PC-3 (cell line): Measurements from ENCODE around the gene PTK6. TPM values are rescaled to one million over a fixed set of nuclear protein-coding genes. Genes with fewer than 3 reads are reported as not detected.

Experiments
- ATAC-seq: fragments of 200-7000 bp; cut with Tn5 transposase; 2 replicates; pipeline ENCODE4 v1.9.1; 2020; ENCODE audit warnings: mild to moderate bottlenecking, moderate library complexity
- BruUV-seq: library from RNA; stranded (reverse); fragments of 400-500 nt; replicated peaks from 2 replicates; lab custom pipeline; 2021; lab: Mats Ljungman, UMichigan
- CTCF ChIA-PET: fragments of 300-600 bp; sonication (Branson Sonifier 250); formaldehyde crosslinking; loops from one replicate; lab custom pipeline; 2022; ENCODE audit warnings: antibody characterized with exemption; lab: Charles Lee
- POLR2A ChIA-PET: fragments of 300-600 bp; sonication (Branson Sonifier 250); formaldehyde crosslinking; loops from one replicate; lab custom pipeline; 2022; ENCODE audit warnings: antibody characterized with exemption; ENCODE audit not compliant: unreplicated experiment; lab: Charles Lee
- DNase-seq: peaks from one replicate; pipeline ENCODE4 v3.0.0-alpha.2; 2015
- H2AFZ ChIP-seq: fragments of 300-600 bp; sonication (generic); 2 replicates; pipeline ENCODE4 v1.6.0; 2016; ENCODE audit warnings: antibody characterized with exemption, low read length
- H3F3A ChIP-seq: fragments of 300-600 bp; sonication (generic); one replicate; pipeline ENCODE4 v1.6.0; 2017; ENCODE audit warnings: antibody characterized with exemption, low read length, control low read depth, mild to moderate bottlenecking; ENCODE audit not compliant: unreplicated experiment
- H3K27ac ChIP-seq: fragments of 300-600 bp; sonication (generic); 2 replicates; pipeline ENCODE4 v1.5.1; 2016; ENCODE audit warnings: mild to moderate bottlenecking, low read length
- H3K27me3 ChIP-seq: fragments of 300-600 bp; sonication (generic); 2 replicates; pipeline ENCODE4 v1.6.1; 2016; ENCODE audit warnings: low read length, mixed read lengths
- H3K36me3 ChIP-seq: fragments of 300-600 bp; sonication (generic); 2 replicates; pipeline ENCODE4 v1.6.1; 2016; ENCODE audit warnings: low read depth, mixed run types, low read length, mixed read lengths
- H3K4me1 ChIP-seq: fragments of 300-600 bp; sonication (generic); 2 replicates; pipeline ENCODE4 v1.5.1; 2016; ENCODE audit warnings: low read length; ENCODE audit not compliant: insufficient read depth
- H3K4me2 ChIP-seq: fragments of 300-600 bp; sonication (generic); 2 replicates; pipeline ENCODE4 v1.6.0; 2016; ENCODE audit warnings: low read length
- H3K4me3 ChIP-seq: fragments of 300-600 bp; sonication (generic); 2 replicates; pipeline ENCODE4 v1.5.1; 2016; ENCODE audit warnings: mild to moderate bottlenecking, low read length, mixed read lengths
- H3K79me2 ChIP-seq: fragments of 300-600 bp; sonication (generic); 2 replicates; pipeline ENCODE4 v1.6.1; 2017; ENCODE audit warnings: low read length, mixed read lengths
- H3K9ac ChIP-seq: fragments of 300-600 bp; sonication (generic); 2 replicates; pipeline ENCODE4 v1.6.0; 2016; ENCODE audit warnings: mild to moderate bottlenecking, low read length
- H3K9me2 ChIP-seq: fragments of 300-600 bp; sonication (generic); replicated peaks from 2 replicates; pipeline ENCODE4 v1.6.1; 2016; ENCODE audit warnings: mixed run types, low read length, mixed read lengths
- H3K9me3 ChIP-seq: fragments of 300-600 bp; sonication (generic); 2 replicates; pipeline ENCODE4 v1.6.1; 2016; ENCODE audit warnings: low read length, mixed read lengths
- H4K20me1 ChIP-seq: fragments of 300-600 bp; sonication (generic); 2 replicates; pipeline ENCODE4 v1.6.1; 2016; ENCODE audit warnings: low read length, mixed read lengths
- EZH2 ChIP-seq: fragments of 300-600 bp; sonication (generic); IDR thresholded peaks from one replicate; pipeline ENCODE4 v1.6.1; 2017; ENCODE audit warnings: antibody characterized with exemption, mild to moderate bottlenecking, low read length; ENCODE audit not compliant: unreplicated experiment
- EZH2phosphoT487 ChIP-seq: fragments of 300-600 bp; sonication (generic); IDR thresholded peaks from 2 replicates; pipeline ENCODE4 v1.6.1; 2018; ENCODE audit warnings: mild to moderate bottlenecking, antibody characterized with exemption, low read length, borderline replicate concordance
- intact Hi-C: fragments of 100-400 bp; cut with micrococcal nuclease; formaldehyde crosslinking; loops from 2 replicates; pipeline ENCODE4 v1.9.0; 2023
- total RNA-seq: library from RNA; depleted of rRNA; stranded (reverse); fragments of >200 nt; gene quantifications from 2 replicates; pipeline ENCODE4 v1.2.3, GENCODE V29; 2014
- TF ChIP-seq, protein P1 (sequence below): fragments of 300-600 bp; sonication (generic); conservative IDR thresholded peaks from 2 replicates; pipeline ENCODE4 v1.5.1; 2017; ENCODE audit warnings: antibody characterized with exemption, low read depth, mild to moderate bottlenecking, low read length

PTK6 gene
- total RNA-seq, 1 experiment from 2014 or later = 11.1 TPM

DNA sequence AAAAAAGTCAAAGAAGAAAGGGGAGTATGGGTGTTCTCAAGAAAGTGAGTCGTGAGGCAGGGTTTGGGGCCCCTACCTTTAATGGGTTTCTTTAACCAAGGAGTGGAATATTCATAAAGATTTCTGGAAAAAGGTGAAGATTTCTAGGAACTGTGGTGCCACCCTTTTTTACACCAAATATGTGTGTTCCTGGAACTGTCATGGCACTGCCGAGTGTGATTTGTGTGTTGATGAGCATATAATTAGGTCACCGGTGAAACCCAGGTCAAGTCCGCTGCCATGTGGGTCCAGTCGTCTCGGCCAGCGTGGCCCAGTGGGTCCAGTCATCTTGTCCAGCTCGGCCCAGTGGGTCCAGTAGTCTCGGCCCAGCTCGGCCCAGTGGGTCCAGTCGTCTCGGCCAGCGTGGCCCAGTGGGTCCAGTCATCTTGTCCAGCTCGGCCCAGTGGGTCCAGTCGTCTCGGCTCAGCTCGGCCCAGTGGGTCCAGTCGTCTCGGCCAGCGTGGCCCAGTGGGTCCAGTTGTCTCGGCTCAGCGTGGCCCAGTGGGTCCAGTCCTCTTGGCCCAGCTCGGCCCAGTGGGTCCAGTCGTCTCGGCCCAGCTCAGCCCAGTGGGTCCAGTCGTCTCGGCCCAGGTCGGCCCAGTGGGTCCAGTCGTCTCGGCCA is 30.0 kb downstream of the PTK6 start:
- ATAC-seq = no peak
- no peak for TF ChIP-seq EZH2phosphoT487
- no peak for TF ChIP-seq EZH2
- TF ChIP-seq, protein P1, sequence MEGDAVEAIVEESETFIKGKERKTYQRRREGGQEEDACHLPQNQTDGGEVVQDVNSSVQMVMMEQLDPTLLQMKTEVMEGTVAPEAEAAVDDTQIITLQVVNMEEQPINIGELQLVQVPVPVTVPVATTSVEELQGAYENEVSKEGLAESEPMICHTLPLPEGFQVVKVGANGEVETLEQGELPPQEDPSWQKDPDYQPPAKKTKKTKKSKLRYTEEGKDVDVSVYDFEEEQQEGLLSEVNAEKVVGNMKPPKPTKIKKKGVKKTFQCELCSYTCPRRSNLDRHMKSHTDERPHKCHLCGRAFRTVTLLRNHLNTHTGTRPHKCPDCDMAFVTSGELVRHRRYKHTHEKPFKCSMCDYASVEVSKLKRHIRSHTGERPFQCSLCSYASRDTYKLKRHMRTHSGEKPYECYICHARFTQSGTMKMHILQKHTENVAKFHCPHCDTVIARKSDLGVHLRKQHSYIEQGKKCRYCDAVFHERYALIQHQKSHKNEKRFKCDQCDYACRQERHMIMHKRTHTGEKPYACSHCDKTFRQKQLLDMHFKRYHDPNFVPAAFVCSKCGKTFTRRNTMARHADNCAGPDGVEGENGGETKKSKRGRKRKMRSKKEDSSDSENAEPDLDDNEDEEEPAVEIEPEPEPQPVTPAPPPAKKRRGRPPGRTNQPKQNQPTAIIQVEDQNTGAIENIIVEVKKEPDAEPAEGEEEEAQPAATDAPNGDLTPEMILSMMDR = no peak
- H3K9ac ChIP-seq = no peak overlapping the region
- no peaks in the 10 kb centered on the region for H3K9me3 ChIP-seq
- BruUV-seq = no TSS peak
- H4K20me1 ChIP-seq = no peaks in the 10 kb centered on the region
- no peaks in the 10 kb centered on the region for H3K27me3 ChIP-seq
- H3F3A ChIP-seq = no peaks in the 10 kb centered on the region
- no peaks in the 10 kb centered on the region for H3K79me2 ChIP-seq
- POLR2A ChIA-PET = interaction anchor here (0.6 kb wide), 1 partner anchor 10 kb away, joined by 3 read pairs; no protein-coding TSS in a partner anchor
- no peak overlapping the region for H3K4me2 ChIP-seq
- H3K36me3 ChIP-seq = no peaks in the 10 kb centered on the region
- H3K9me2 ChIP-seq = no peaks in the 10 kb centered on the region
- H3K4me1 ChIP-seq = no peaks in the 10 kb centered on the region
- no peak overlapping the region for H2AFZ ChIP-seq
- no peak overlapping the region for H3K4me3 ChIP-seq
- H3K27ac ChIP-seq = no peak overlapping the region
- no peak for DNase-seq
- CTCF ChIA-PET = interaction anchor here (0.7 kb wide), 1 partner anchor 76 kb away, joined by 3 read pairs; no protein-coding TSS in a partner anchor
- intact Hi-C loops = no loop called here

- ChIA-PET POLR2A (no interaction called here), CTCF (no interaction called here)
- Histone ChIP-seq H3K9me2 (no peaks in the 10 kb centered on the region), H2AFZ (no peak overlapping the region), H3K9ac (no peak overlapping the region), H3K27me3 (no peaks in the 10 kb centered on the region), H4K20me1 (no peaks in the 10 kb centered on the region), H3K4me1 (no peaks in the 10 kb centered on the region), H3K36me3 (no peaks in the 10 kb centered on the region), H3K4me3 (no peak overlapping the region), H3K79me2 (no peaks in the 10 kb centered on the region), H3K4me2 (no peak overlapping the region), H3F3A (no peaks in the 10 kb centered on the region), H3K9me3 (no peaks in the 10 kb centered on the region), H3K27ac (no peak overlapping the region)
- DNase-seq = no peak
- TF ChIP-seq, protein P1 = no peak
- TF ChIP-seq EZH2 (no peak), EZH2phosphoT487 (no peak)
- BruUV-seq = no TSS peak
- no peak for ATAC-seq
- intact Hi-C loops = no loop called here
Measured at GRCh38 chr20:63505723-63506122, 31.5 kb downstream of the PTK6 start.

DNA sequence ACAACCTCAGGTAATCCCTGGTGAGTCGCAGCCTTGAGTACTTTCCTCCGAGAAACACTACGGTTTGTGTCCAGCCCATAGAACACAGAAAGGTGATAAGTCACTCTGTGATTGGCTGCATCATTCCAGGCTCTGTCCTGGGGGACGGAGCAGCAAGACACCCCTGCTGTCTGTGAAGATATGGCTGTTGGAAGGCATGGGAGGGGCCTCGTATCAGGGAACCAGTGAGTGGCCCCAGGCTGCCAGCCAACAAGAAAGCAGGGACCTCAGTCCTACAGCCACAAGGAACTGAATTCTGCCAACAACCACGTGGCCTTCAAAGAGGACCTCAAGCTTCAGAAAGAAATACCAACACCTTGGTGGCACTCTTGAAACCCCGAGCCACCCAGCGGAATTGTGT is 31.9 kb downstream of the PTK6 start:
- Histone ChIP-seq H3K4me1 (no peaks in the 10 kb centered on the region), H3F3A (no peaks in the 10 kb centered on the region), H3K27me3 (no peaks in the 10 kb centered on the region), H3K4me2 (no peak overlapping the region), H3K79me2 (no peaks in the 10 kb centered on the region), H3K4me3 (no peak overlapping the region), H3K36me3 (no peaks in the 10 kb centered on the region), H4K20me1 (no peaks in the 10 kb centered on the region), H2AFZ (no peak overlapping the region), H3K27ac (no peak overlapping the region), H3K9me2 (no peaks in the 10 kb centered on the region), H3K9me3 (no peaks in the 10 kb centered on the region), H3K9ac (no peak overlapping the region)
- TF ChIP-seq EZH2phosphoT487 (no peak), EZH2 (no peak)
- TF ChIP-seq, protein P1 = no peak
- no TSS peak for BruUV-seq
- ATAC-seq (no peak), DNase-seq (no peak)
- CTCF ChIA-PET = no interaction called here
- intact Hi-C loops = no loop called here
- POLR2A ChIA-PET = no interaction called here
